ENCODE measurements around the gene RAB5A. TPM values are rescaled to one million over a fixed set of nuclear protein-coding genes. Genes with fewer than 3 reads are reported as not detected.

RAB5A gene
- total RNA-seq, 1 donor from 2014 or later = 106 TPM

GRCh38 chr3:19911452-19911851 lies 35.4 kb upstream of the RAB5A start:
- FAIRE-seq (no peak), DNase-seq (ENCODE audit: low read depth) (no peak)
- Mint-ChIP-seq H3K9me3 (ENCODE audit: unreplicated experiment) (peaks cover 6% of the 10 kb centered on the region), H3K27me3 (ENCODE audit: low read depth, unreplicated experiment) (no peaks in the 10 kb centered on the region), H3K27ac (ENCODE audit: unreplicated experiment) (no peak overlapping the region), H3K36me3 (ENCODE audit: low read depth, unreplicated experiment) (no peaks in the 10 kb centered on the region), H3K4me3 (ENCODE audit: unreplicated experiment) (no peak overlapping the region), H3K4me1 (ENCODE audit: low read depth, unreplicated experiment) (no peaks in the 10 kb centered on the region)
- Histone ChIP-seq H2AFZ (ENCODE audit: low read depth, low read length) (no peak overlapping the region), H3K4me2 (ENCODE audit: low read length) (no peak overlapping the region), H3K4me3 (ENCODE audit: insufficient read depth, low read depth, low read length) (no peak overlapping the region), H3K27ac (ENCODE audit: low read depth, low read length) (no peak overlapping the region), H3K9me3 (ENCODE audit: insufficient read depth, low read depth, low read length) (no peaks in the 10 kb centered on the region), H3K36me3 (ENCODE audit: insufficient read depth, low read length) (no peaks in the 10 kb centered on the region), H3K9ac (ENCODE audit: low read length) (no peak overlapping the region), H3K27me3 (ENCODE audit: insufficient read depth, low read length) (no peaks in the 10 kb centered on the region), H3K79me2 (ENCODE audit: insufficient read depth, low read length) (no peaks in the 10 kb centered on the region), H4K20me1 (ENCODE audit: insufficient read depth, low read length) (no peaks in the 10 kb centered on the region), H3K4me1 (ENCODE audit: insufficient read depth, low read length) (no peaks in the 10 kb centered on the region)
- TF ChIP-seq EZH2 (IDR thresholded peaks at IDR 0.05; ENCODE audit: insufficient read depth, low read length) (no peak), CTCF (IDR thresholded peaks at IDR 0.05; ENCODE audit: insufficient read depth, low read depth, low read length) (no peak)

GRCh38 chr3:19917167-19917566 lies 29.7 kb upstream of the RAB5A start:
- Histone ChIP-seq H3K9me3 (ENCODE audit: insufficient read depth, low read depth, low read length) (no peaks in the 10 kb centered on the region), H3K9ac (ENCODE audit: low read length) (no peak overlapping the region), H3K4me1 (ENCODE audit: insufficient read depth, low read length) (no peaks in the 10 kb centered on the region), H3K79me2 (ENCODE audit: insufficient read depth, low read length) (no peaks in the 10 kb centered on the region), H3K36me3 (ENCODE audit: insufficient read depth, low read length) (no peaks in the 10 kb centered on the region), H4K20me1 (ENCODE audit: insufficient read depth, low read length) (no peaks in the 10 kb centered on the region), H3K4me3 (ENCODE audit: insufficient read depth, low read depth, low read length) (no peak overlapping the region), H3K27me3 (ENCODE audit: insufficient read depth, low read length) (no peaks in the 10 kb centered on the region), H3K27ac (ENCODE audit: low read depth, low read length) (no peak overlapping the region), H3K4me2 (ENCODE audit: low read length) (no peak overlapping the region), H2AFZ (ENCODE audit: low read depth, low read length) (no peak overlapping the region)
- Mint-ChIP-seq H3K27ac (ENCODE audit: unreplicated experiment) (no peak overlapping the region), H3K4me1 (ENCODE audit: low read depth, unreplicated experiment) (no peaks in the 10 kb centered on the region), H3K4me3 (ENCODE audit: unreplicated experiment) (no peak overlapping the region), H3K27me3 (ENCODE audit: low read depth, unreplicated experiment) (no peaks in the 10 kb centered on the region), H3K9me3 (ENCODE audit: unreplicated experiment) (peaks cover 2% of the 10 kb centered on the region), H3K36me3 (ENCODE audit: low read depth, unreplicated experiment) (no peaks in the 10 kb centered on the region)
- TF ChIP-seq CTCF (IDR thresholded peaks at IDR 0.05; ENCODE audit: insufficient read depth, low read depth, low read length) (no peak), EZH2 (IDR thresholded peaks at IDR 0.05; ENCODE audit: insufficient read depth, low read length) (no peak)
- FAIRE-seq (no peak), DNase-seq (ENCODE audit: low read depth) (no peak)

GRCh38 chr3:19920401-19921080 lies 26.4 kb upstream of the RAB5A start:
- Histone ChIP-seq H3K27me3 (ENCODE audit: insufficient read depth, low read length) (no peaks in the 10 kb centered on the region), H3K36me3 (ENCODE audit: insufficient read depth, low read length) (no peaks in the 10 kb centered on the region), H3K9me3 (ENCODE audit: insufficient read depth, low read depth, low read length) (no peaks in the 10 kb centered on the region), H3K9ac (ENCODE audit: low read length) (no peak overlapping the region), H3K79me2 (ENCODE audit: insufficient read depth, low read length) (no peaks in the 10 kb centered on the region), H4K20me1 (ENCODE audit: insufficient read depth, low read length) (no peaks in the 10 kb centered on the region), H3K4me1 (ENCODE audit: insufficient read depth, low read length) (no peaks in the 10 kb centered on the region), H3K4me3 (ENCODE audit: insufficient read depth, low read depth, low read length) (no peak overlapping the region), H2AFZ (ENCODE audit: low read depth, low read length) (no peak overlapping the region), H3K4me2 (ENCODE audit: low read length) (no peak overlapping the region), H3K27ac (ENCODE audit: low read depth, low read length) (no peak overlapping the region)
- TF ChIP-seq EZH2 (IDR thresholded peaks at IDR 0.05; ENCODE audit: insufficient read depth, low read length) (no peak), CTCF (IDR thresholded peaks at IDR 0.05; ENCODE audit: insufficient read depth, low read depth, low read length) (no peak)
- no peaks in the 10 kb centered on the region for H3K27me3 Mint-ChIP-seq (ENCODE audit: low read depth, unreplicated experiment)
- DNase-seq (ENCODE audit: low read depth) = no peak
- H3K36me3 Mint-ChIP-seq (ENCODE audit: low read depth, unreplicated experiment) = no peaks in the 10 kb centered on the region
- H3K4me1 Mint-ChIP-seq (ENCODE audit: low read depth, unreplicated experiment) = no peaks in the 10 kb centered on the region
- no peak overlapping the region for H3K27ac Mint-ChIP-seq (ENCODE audit: unreplicated experiment)
- FAIRE-seq = no peak
- no peak overlapping the region for H3K4me3 Mint-ChIP-seq (ENCODE audit: unreplicated experiment)
- H3K9me3 Mint-ChIP-seq (ENCODE audit: unreplicated experiment) = no peaks in the 10 kb centered on the region
